Transverse colon (tissue), 3 donors: ENCODE measurements around the gene CD52.

Experiments used
- CTCF ChIP-seq, 5 experiments: fragments of 200-600 bp in 3 of 5; fragments of 450-650 bp in 2 of 5; sonication (generic) in 3 of 5; IDR thresholded peaks; 1 replicate in 2 of 5; 2 replicates in 3 of 5; pipeline ENCODE4 v1.5.1; 2016 to 2017; ENCODE audit warnings: antibody characterized with exemption in 5 of 5, inconsistent platforms in 3 of 5, mild to moderate bottlenecking in 2 of 5, moderate library complexity in 1 of 5
- EP300 ChIP-seq: sonication (generic); formaldehyde crosslinking; IDR thresholded peaks from one replicate; pipeline ENCODE4 v1.6.1; 2017; ENCODE audit warnings: antibody characterized with exemption, low read depth
- POLR2A ChIP-seq: fragments of 450-650 bp; IDR thresholded peaks from one replicate; pipeline ENCODE4 v1.6.1; 2016; ENCODE audit warnings: antibody characterized with exemption, mild to moderate bottlenecking, moderate library complexity

DNA sequence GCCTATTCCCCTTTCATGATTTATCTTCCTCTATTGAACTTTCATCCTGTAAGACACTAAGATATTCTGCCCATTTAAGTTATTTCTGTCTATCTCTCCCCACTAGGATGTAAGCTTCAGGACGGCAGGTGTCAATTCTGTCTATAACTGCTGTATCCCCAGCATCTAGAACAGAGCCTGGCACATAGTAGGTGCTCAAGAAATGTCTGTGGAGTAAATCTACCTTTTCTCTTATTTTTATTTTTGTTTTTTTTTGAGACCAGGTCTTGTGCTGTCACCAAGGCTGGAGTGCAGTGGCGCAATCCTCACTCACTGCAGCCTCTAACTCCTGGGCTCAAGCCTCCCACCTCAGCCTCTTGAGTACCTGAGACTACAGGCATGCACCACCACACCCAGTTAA, 5.6 kb downstream of the CD52 start:
- TF ChIP-seq POLR2A (no peak), CTCF (IDR thresholded peaks at IDR 0.05) (no peak), EP300 (no peak)
